Thyroid gland (tissue), 4 donors: ENCODE results near the gene FBXO47.

Source experiments
- POLR2A ChIP-seq, 2 donors: fragments of 450-650 bp; IDR thresholded peaks; one replicate each; pipeline ENCODE4 v1.6.1; 2017; ENCODE audit warnings: antibody characterized with exemption in 2 of 2, mild to moderate bottlenecking in 2 of 2, moderate library complexity in 1 of 2
- TF ChIP-seq, protein P1 (sequence below), 6 experiments: fragments of 200-600 bp in 3 of 6; fragments of 450-650 bp in 3 of 6; sonication (generic) in 3 of 6; IDR thresholded peaks; one replicate each; pipeline ENCODE4 v1.5.1; 2016 to 2019; ENCODE audit warnings: antibody characterized with exemption in 6 of 6, mild to moderate bottlenecking in 2 of 6, inconsistent platforms in 1 of 6, moderate library complexity in 1 of 6

- TF ChIP-seq, protein P1, sequence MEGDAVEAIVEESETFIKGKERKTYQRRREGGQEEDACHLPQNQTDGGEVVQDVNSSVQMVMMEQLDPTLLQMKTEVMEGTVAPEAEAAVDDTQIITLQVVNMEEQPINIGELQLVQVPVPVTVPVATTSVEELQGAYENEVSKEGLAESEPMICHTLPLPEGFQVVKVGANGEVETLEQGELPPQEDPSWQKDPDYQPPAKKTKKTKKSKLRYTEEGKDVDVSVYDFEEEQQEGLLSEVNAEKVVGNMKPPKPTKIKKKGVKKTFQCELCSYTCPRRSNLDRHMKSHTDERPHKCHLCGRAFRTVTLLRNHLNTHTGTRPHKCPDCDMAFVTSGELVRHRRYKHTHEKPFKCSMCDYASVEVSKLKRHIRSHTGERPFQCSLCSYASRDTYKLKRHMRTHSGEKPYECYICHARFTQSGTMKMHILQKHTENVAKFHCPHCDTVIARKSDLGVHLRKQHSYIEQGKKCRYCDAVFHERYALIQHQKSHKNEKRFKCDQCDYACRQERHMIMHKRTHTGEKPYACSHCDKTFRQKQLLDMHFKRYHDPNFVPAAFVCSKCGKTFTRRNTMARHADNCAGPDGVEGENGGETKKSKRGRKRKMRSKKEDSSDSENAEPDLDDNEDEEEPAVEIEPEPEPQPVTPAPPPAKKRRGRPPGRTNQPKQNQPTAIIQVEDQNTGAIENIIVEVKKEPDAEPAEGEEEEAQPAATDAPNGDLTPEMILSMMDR (IDR thresholded peaks at IDR 0.05) = no peak
- no peak for TF ChIP-seq POLR2A (IDR thresholded peaks at IDR 0.05)
These were observed 34.8 kb upstream of the FBXO47 start for GRCh38 chr17:39001703-39002637.
